HFF-Myc (cell line): ENCODE data around the gene AMTN.

Source experiments
- DNase-seq: peaks from one replicate; pipeline ENCODE4 v3.0.0-alpha.2; 2011; ENCODE audit warnings: low read depth; ENCODE audit errors: extremely low read depth
- H3K4me3 ChIP-seq: replicated peaks from 2 replicates; pipeline ENCODE4 v1.5.1; 2011; ENCODE audit warnings: low read depth, mild to moderate bottlenecking, control low read depth, low read length
- CTCF ChIP-seq: IDR thresholded peaks from 2 replicates; pipeline ENCODE4 v1.5.1; 2012; ENCODE audit warnings: mild to moderate bottlenecking, low read depth, low read length, control low read depth; ENCODE audit errors: missing control alignments

The AMTN gene

GRCh38 chr4:70556856-70557255 is 38.5 kb downstream of the AMTN start:
- no peak for TF ChIP-seq CTCF
- DNase-seq, result no peak
- H3K4me3 ChIP-seq, result no peak overlapping the region

- TF ChIP-seq CTCF, result peak; percentile 74
- DNase-seq, result peak; percentile 6
- no peak overlapping the region for H3K4me3 ChIP-seq
These were observed 41.0 kb downstream of the AMTN start for GRCh38 chr4:70559211-70559830.

GRCh38 chr4:70559924-70560323 is 41.6 kb downstream of the AMTN start:
- DNase-seq, result no peak
- H3K4me3 ChIP-seq, result no peak overlapping the region
- no peak for TF ChIP-seq CTCF

- no peak for TF ChIP-seq CTCF
- H3K4me3 ChIP-seq, result no peak overlapping the region
- no peak for DNase-seq
These were observed 45.7 kb downstream of the AMTN start for GRCh38 chr4:70564033-70564432.

GRCh38 chr4:70570796-70571195 is 52.4 kb downstream of the AMTN start:
- no peak for DNase-seq
- no peak for TF ChIP-seq CTCF
- H3K4me3 ChIP-seq, result no peak overlapping the region

GRCh38 chr4:70571772-70572171 is 53.4 kb downstream of the AMTN start:
- DNase-seq, result no peak
- TF ChIP-seq CTCF, result no peak
- H3K4me3 ChIP-seq, result no peak overlapping the region

- no peak overlapping the region for H3K4me3 ChIP-seq
- DNase-seq, result no peak
- TF ChIP-seq CTCF, result no peak
These were observed 57.6 kb downstream of the AMTN start for GRCh38 chr4:70575964-70576363.
